Astrocyte (in vitro differentiated cells and primary cell): Measurements from ENCODE around the gene PRR7. TPM values are rescaled to one million over a fixed set of nuclear protein-coding genes. Genes with fewer than 3 reads are reported as not detected.

ENCODE experiments used
- DNase-seq: peaks from one replicate; pipeline ENCODE4 v3.0.0-alpha.2; 2010; ENCODE audit warnings: low read depth
- FAIRE-seq: peaks from 2 replicates; lab custom pipeline; 2011; peaks lifted over from hg19 to GRCh38; lab: Jason Lieb, UNC
- H2AFZ ChIP-seq: 2 replicates; pipeline ENCODE4 v1.6.0; 2012; ENCODE audit warnings: low read depth, low read length, inconsistent platforms
- H3K27ac ChIP-seq: 2 replicates; pipeline ENCODE4 v1.5.1; 2011; ENCODE audit warnings: low read depth, low read length, inconsistent platforms
- H3K27me3 ChIP-seq: 2 replicates; pipeline ENCODE4 v1.6.0; 2011; ENCODE audit warnings: low read length, inconsistent platforms; ENCODE audit not compliant: insufficient read depth
- H3K36me3 ChIP-seq: 2 replicates; pipeline ENCODE4 v1.5.1; 2011; ENCODE audit warnings: low read length, inconsistent platforms; ENCODE audit not compliant: insufficient read depth
- H3K4me1 ChIP-seq: 2 replicates; pipeline ENCODE4 v1.5.1; 2011; ENCODE audit warnings: low read length, inconsistent platforms; ENCODE audit not compliant: insufficient read depth
- H3K4me2 ChIP-seq: 2 replicates; pipeline ENCODE4 v1.6.0; 2012; ENCODE audit warnings: low read length, inconsistent platforms
- H3K4me3 ChIP-seq: 2 replicates; pipeline ENCODE4 v1.5.1; 2011; ENCODE audit warnings: low read depth, mild to moderate bottlenecking, low read length, inconsistent platforms; ENCODE audit not compliant: insufficient read depth
- H3K79me2 ChIP-seq: 2 replicates; pipeline ENCODE4 v1.6.0; 2012; ENCODE audit warnings: mild to moderate bottlenecking, low read length, inconsistent platforms; ENCODE audit not compliant: insufficient read depth
- H3K9ac ChIP-seq: 2 replicates; pipeline ENCODE4 v1.6.0; 2012; ENCODE audit warnings: mild to moderate bottlenecking, low read length, inconsistent platforms
- H3K9me3 ChIP-seq: 2 replicates; pipeline ENCODE4 v1.5.1; 2012; ENCODE audit warnings: low read depth, mild to moderate bottlenecking, low read length, inconsistent platforms; ENCODE audit not compliant: insufficient read depth
- H4K20me1 ChIP-seq: 2 replicates; pipeline ENCODE4 v1.6.0; 2012; ENCODE audit warnings: low read length, inconsistent platforms; ENCODE audit not compliant: insufficient read depth
- H3K27ac Mint-ChIP-seq: one replicate; pipeline ENCODE4 v1.8.0; 2021; ENCODE audit warnings: mild to moderate bottlenecking, mixed read lengths; ENCODE audit not compliant: unreplicated experiment
- H3K27me3 Mint-ChIP-seq: one replicate; pipeline ENCODE4 v1.8.0; 2021; ENCODE audit warnings: low read depth, mixed read lengths; ENCODE audit not compliant: unreplicated experiment
- H3K36me3 Mint-ChIP-seq: one replicate; pipeline ENCODE4 v1.8.0; 2021; ENCODE audit warnings: low read depth, mixed read lengths; ENCODE audit not compliant: unreplicated experiment
- H3K4me1 Mint-ChIP-seq: one replicate; pipeline ENCODE4 v1.8.0; 2021; ENCODE audit warnings: low read depth, mixed read lengths; ENCODE audit not compliant: unreplicated experiment
- H3K4me3 Mint-ChIP-seq: one replicate; pipeline ENCODE4 v1.8.0; 2021; ENCODE audit warnings: mild to moderate bottlenecking, moderate library complexity, mixed read lengths; ENCODE audit not compliant: unreplicated experiment
- H3K9me3 Mint-ChIP-seq: one replicate; pipeline ENCODE4 v1.8.0; 2021; ENCODE audit warnings: mild to moderate bottlenecking, mixed read lengths; ENCODE audit not compliant: unreplicated experiment
- EZH2 ChIP-seq: IDR thresholded peaks from 2 replicates; pipeline ENCODE4 v1.6.1; 2012; ENCODE audit warnings: mild to moderate bottlenecking, low read length, inconsistent platforms; ENCODE audit not compliant: insufficient read depth
- total RNA-seq: library from RNA; stranded (reverse); gene quantifications from 2 replicates; pipeline ENCODE4 v1.2.1, GENCODE V29; 2021
- TF ChIP-seq, protein P1 (sequence below): IDR thresholded peaks from 2 replicates; pipeline ENCODE4 v1.5.1; 2011; ENCODE audit warnings: low read depth, mild to moderate bottlenecking, inconsistent platforms, low read length, moderate library complexity; ENCODE audit not compliant: insufficient read depth

PRR7 gene
- total RNA-seq, 1 donor from 2014 or later: 9.9 TPM

DNA sequence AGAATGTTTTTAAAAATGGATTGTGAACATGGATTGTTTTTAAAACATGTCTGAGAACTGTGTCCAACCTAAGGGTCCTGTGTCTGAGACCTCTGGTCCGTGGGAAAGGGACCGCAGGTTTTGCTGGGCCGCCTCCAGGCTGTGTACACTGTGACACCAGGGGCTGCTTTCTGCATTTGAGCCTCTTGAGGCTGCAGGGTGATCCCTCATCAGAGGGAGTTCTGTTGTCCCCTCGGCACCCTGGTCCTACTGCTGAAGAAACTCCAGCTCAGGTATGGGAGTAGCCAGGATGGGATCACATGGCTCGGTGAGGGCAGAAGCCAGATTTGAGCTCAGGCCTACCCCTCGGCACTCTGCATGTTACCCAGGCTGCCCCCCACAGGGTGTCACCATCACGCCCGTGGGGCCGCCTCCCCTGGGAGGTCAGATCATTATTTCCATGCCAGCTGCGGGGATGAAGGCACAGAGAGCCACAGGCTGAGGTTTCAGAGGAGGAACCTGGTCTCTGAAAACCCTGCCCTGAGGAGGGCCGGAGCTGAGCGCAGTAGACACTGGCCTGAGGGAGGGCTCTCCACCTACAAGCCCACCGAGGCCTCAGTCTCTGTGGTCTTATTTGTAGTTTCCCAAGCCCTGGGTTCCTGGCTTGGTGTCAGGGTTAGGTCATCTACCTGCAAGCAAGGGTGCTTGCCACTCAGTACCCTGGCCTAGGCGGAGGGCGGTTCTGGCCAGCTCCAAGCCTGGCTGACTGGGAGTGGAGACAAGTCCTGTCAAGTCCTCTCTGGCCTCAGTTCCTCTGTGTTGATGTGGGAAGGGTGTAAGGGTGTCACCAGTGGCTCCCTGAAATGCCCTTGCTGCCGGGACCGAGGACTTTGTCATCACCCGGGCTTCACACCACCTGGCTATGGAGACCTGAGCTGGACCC, 2.8 kb downstream of the PRR7 start:
- no peaks in the 10 kb centered on the region for H3K9me3 ChIP-seq
- DNase-seq (no peak), FAIRE-seq (no peak)
- H4K20me1 ChIP-seq: peaks cover 56% of the 10 kb centered on the region
- H3K36me3 ChIP-seq: no peaks in the 10 kb centered on the region
- Mint-ChIP-seq H3K36me3 (peaks cover 4% of the 10 kb centered on the region), H3K27me3 (peaks cover 4% of the 10 kb centered on the region), H3K9me3 (no peaks in the 10 kb centered on the region), H3K27ac (no peak overlapping the region), H3K4me1 (peaks cover 21% of the 10 kb centered on the region), H3K4me3 (peak overlapping the region; percentile 34)
- no peak for TF ChIP-seq EZH2
- TF ChIP-seq, protein P1, sequence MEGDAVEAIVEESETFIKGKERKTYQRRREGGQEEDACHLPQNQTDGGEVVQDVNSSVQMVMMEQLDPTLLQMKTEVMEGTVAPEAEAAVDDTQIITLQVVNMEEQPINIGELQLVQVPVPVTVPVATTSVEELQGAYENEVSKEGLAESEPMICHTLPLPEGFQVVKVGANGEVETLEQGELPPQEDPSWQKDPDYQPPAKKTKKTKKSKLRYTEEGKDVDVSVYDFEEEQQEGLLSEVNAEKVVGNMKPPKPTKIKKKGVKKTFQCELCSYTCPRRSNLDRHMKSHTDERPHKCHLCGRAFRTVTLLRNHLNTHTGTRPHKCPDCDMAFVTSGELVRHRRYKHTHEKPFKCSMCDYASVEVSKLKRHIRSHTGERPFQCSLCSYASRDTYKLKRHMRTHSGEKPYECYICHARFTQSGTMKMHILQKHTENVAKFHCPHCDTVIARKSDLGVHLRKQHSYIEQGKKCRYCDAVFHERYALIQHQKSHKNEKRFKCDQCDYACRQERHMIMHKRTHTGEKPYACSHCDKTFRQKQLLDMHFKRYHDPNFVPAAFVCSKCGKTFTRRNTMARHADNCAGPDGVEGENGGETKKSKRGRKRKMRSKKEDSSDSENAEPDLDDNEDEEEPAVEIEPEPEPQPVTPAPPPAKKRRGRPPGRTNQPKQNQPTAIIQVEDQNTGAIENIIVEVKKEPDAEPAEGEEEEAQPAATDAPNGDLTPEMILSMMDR: no peak
- no peak overlapping the region for H3K4me3 ChIP-seq
- H3K27ac ChIP-seq: no peak overlapping the region
- H3K27me3 ChIP-seq: no peaks in the 10 kb centered on the region
- no peak overlapping the region for H3K4me2 ChIP-seq
- no peak overlapping the region for H2AFZ ChIP-seq
- no peaks in the 10 kb centered on the region for H3K79me2 ChIP-seq
- no peak overlapping the region for H3K9ac ChIP-seq
- peaks cover 28% of the 10 kb centered on the region for H3K4me1 ChIP-seq

DNA sequence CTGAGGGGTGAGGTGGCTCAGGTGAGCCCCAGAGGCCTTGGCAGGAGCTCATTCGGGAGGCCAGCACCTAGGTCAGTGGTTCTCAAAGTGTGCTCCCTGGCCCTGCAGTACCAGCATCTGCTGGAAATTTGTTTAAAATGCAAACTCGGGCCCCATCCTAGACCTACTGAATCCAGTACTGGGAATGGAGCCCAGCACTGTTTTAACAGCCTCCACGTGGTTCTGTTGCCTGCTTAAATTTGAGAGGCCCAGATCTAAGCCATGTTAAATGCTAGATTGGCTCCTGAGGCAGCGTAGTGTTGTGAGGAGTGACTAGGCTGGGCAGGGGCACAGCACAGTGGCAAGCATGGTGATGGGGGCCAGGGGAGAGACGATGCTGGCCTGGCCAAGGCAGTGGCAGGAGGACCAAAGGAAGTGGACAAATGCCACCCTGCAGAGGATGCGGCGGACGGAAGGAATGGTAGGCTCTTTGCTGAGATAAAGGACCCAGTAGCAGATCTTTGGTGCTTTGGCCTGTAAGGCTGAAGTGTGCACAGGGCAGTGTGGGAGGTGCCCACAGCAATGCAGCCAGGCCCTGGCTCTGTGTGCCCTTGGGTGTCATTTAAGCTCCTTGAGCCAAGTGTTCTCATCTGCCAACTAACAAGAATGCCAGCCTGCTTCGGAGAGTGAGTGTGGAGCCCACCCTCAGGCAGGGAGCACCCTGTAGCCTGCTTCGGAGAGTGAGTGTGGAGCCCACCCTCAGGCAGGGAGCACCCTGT, 4.2 kb downstream of the PRR7 start:
- Mint-ChIP-seq H3K4me3 (no peak overlapping the region), H3K36me3 (peaks cover 3% of the 10 kb centered on the region), H3K9me3 (no peaks in the 10 kb centered on the region), H3K27me3 (peaks cover 4% of the 10 kb centered on the region), H3K27ac (no peak overlapping the region), H3K4me1 (peaks cover 16% of the 10 kb centered on the region)
- Histone ChIP-seq H3K9ac (no peak overlapping the region), H3K4me2 (no peak overlapping the region), H3K9me3 (no peaks in the 10 kb centered on the region), H4K20me1 (peaks cover 60% of the 10 kb centered on the region), H3K4me1 (peaks cover 33% of the 10 kb centered on the region), H3K79me2 (no peaks in the 10 kb centered on the region), H3K27me3 (no peaks in the 10 kb centered on the region), H2AFZ (no peak overlapping the region), H3K36me3 (no peaks in the 10 kb centered on the region), H3K27ac (no peak overlapping the region), H3K4me3 (no peak overlapping the region)
- no peak for DNase-seq
- TF ChIP-seq, protein P1: no peak
- TF ChIP-seq EZH2: no peak
- FAIRE-seq: no peak
